ENCODE results near the gene GBP4. TPM values are rescaled to one million over a fixed set of nuclear protein-coding genes. Genes with fewer than 3 reads are reported as not detected.

GBP4 gene
- total and polyA plus RNA-seq, 10 donors = 14.5 to 63.5 (median 34.3) TPM

GRCh38 chr1:89149229-89149628 is 49.5 kb downstream of the GBP4 start:
- Histone ChIP-seq H3K27me3 (replicated peaks in 1 of 7) (no peaks in the 10 kb centered on the region), H3K4me3 (no peak overlapping the region), H3K4me1 (no peaks in the 10 kb centered on the region), H3K27ac (no peak overlapping the region), H3K36me3 (no peaks in the 10 kb centered on the region), H3K9me3 (no peaks in the 10 kb centered on the region)
- TF ChIP-seq CTCF (IDR thresholded peaks at IDR 0.05 in 8 of 11, conservative IDR thresholded peaks at IDR 0.05 in 3 of 11) = no peak
- no peak for TF ChIP-seq POLR2AphosphoS5 (IDR thresholded peaks at IDR 0.05)
- TF ChIP-seq POLR2A (IDR thresholded peaks at IDR 0.05) = no peak
- intact Hi-C loops (cut with DNase I; ENCODE audit: low total_unique reads) = no loop called here
- no peak for DNase-seq
- WGBS, 5 donors = 69 to 87% (median 82%) methylated on average over 3 of the region's 3 CpGs

- intact Hi-C loops (cut with DNase I; ENCODE audit: low total_unique reads) = no loop called here
- no peak for DNase-seq
- TF ChIP-seq POLR2A (IDR thresholded peaks at IDR 0.05) (no peak), POLR2AphosphoS5 (IDR thresholded peaks at IDR 0.05) (no peak), CTCF (IDR thresholded peaks at IDR 0.05 in 8 of 11, conservative IDR thresholded peaks at IDR 0.05 in 3 of 11) (no peak)
Measured at GRCh38 chr1:89147678-89148658, 50.8 kb downstream of the GBP4 start.

GRCh38 chr1:89146721-89147120 is 52.0 kb downstream of the GBP4 start:
- intact Hi-C loops (cut with DNase I; ENCODE audit: low total_unique reads) = no loop called here
- H3K4me3 ChIP-seq = no peak overlapping the region
- H3K4me1 ChIP-seq = no peaks in the 10 kb centered on the region
- no peak for TF ChIP-seq POLR2AphosphoS5 (IDR thresholded peaks at IDR 0.05)
- TF ChIP-seq CTCF (IDR thresholded peaks at IDR 0.05 in 8 of 11, conservative IDR thresholded peaks at IDR 0.05 in 3 of 11) = no peak
- no peak for TF ChIP-seq POLR2A (IDR thresholded peaks at IDR 0.05)
- H3K36me3 ChIP-seq = no peaks in the 10 kb centered on the region
- 64 to 80% (median 68%) methylated on average over 3 of the region's 3 CpGs for WGBS, 5 donors
- no peaks in the 10 kb centered on the region for H3K9me3 ChIP-seq
- no peak overlapping the region for H3K27ac ChIP-seq
- DNase-seq = no peak
- H3K27me3 ChIP-seq (replicated peaks in 1 of 7) = no peaks in the 10 kb centered on the region

More at GRCh38 chr1:89147678-89148658, 50.8 kb downstream of the GBP4 start:
- Histone ChIP-seq H3K27me3 (replicated peaks in 1 of 7) (no peaks in the 10 kb centered on the region), H3K36me3 (no peaks in the 10 kb centered on the region), H3K9me3 (no peaks in the 10 kb centered on the region), H3K4me3 (no peak overlapping the region), H3K27ac (no peak overlapping the region), H3K4me1 (no peaks in the 10 kb centered on the region)
- 76 to 87% (median 86%) methylated on average over 3 of the region's 3 CpGs for WGBS, 5 donors

GRCh38 chr1:89143484-89143883 is 55.3 kb downstream of the GBP4 start:
- no peaks in the 10 kb centered on the region for H3K4me1 ChIP-seq
- intact Hi-C loops (cut with DNase I; ENCODE audit: low total_unique reads) = no loop called here
- H3K27me3 ChIP-seq (replicated peaks in 1 of 7) = no peaks in the 10 kb centered on the region
- no peak for DNase-seq
- H3K4me3 ChIP-seq = no peak overlapping the region
- H3K36me3 ChIP-seq = no peaks in the 10 kb centered on the region
- H3K27ac ChIP-seq = no peak overlapping the region
- WGBS, 5 donors = 84 to 95% (median 92%) methylated on average over 2 of the region's 2 CpGs
- TF ChIP-seq POLR2AphosphoS5 (IDR thresholded peaks at IDR 0.05) = no peak
- no peak for TF ChIP-seq POLR2A (IDR thresholded peaks at IDR 0.05)
- no peak for TF ChIP-seq CTCF (IDR thresholded peaks at IDR 0.05 in 8 of 11, conservative IDR thresholded peaks at IDR 0.05 in 3 of 11)
- peaks cover 0 to 3% (median 0%) of the 10 kb centered on the region in 8 donors for H3K9me3 ChIP-seq

All from spleen (tissue), 11 donors.